Testis (tissue), 2 donors: ENCODE results near the gene CDK14.

ENCODE experiments used
- POLR2A ChIP-seq: fragments of 450-650 bp; IDR thresholded peaks from one replicate; pipeline ENCODE4 v1.6.1; 2017; ENCODE audit warnings: antibody characterized with exemption, mild to moderate bottlenecking, moderate library complexity
- TF ChIP-seq, protein P1 (sequence below), 3 experiments: fragments of 450-650 bp in 2 of 3; fragments of 200-600 bp in 1 of 3; sonication (generic) in 1 of 3; IDR thresholded peaks; one replicate each; pipeline ENCODE4 v1.5.1; 2016 to 2019; ENCODE audit warnings: antibody characterized with exemption in 3 of 3, mild to moderate bottlenecking in 2 of 3, moderate library complexity in 1 of 3

DNA sequence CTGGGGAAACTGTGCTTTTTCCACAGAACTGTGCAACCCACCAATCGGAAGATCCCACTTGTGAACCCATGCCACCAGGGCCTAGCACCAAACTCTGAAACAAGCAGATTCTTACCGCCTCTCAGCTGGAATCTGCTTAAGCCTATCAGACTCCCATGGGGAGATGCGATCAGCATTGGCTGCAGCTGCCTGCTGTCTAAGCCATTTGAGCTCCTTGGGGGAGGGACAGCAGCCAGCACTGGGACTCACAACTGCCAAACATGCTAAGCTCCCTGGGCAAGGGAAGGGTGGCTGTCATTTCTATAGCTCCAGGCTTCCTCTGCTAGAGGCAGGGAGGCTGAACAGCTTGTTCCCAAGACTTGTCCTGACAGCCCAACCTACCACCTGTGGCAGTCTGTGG is 283.8 kb downstream of the CDK14 start:
- no peak for TF ChIP-seq POLR2A
- TF ChIP-seq, protein P1, sequence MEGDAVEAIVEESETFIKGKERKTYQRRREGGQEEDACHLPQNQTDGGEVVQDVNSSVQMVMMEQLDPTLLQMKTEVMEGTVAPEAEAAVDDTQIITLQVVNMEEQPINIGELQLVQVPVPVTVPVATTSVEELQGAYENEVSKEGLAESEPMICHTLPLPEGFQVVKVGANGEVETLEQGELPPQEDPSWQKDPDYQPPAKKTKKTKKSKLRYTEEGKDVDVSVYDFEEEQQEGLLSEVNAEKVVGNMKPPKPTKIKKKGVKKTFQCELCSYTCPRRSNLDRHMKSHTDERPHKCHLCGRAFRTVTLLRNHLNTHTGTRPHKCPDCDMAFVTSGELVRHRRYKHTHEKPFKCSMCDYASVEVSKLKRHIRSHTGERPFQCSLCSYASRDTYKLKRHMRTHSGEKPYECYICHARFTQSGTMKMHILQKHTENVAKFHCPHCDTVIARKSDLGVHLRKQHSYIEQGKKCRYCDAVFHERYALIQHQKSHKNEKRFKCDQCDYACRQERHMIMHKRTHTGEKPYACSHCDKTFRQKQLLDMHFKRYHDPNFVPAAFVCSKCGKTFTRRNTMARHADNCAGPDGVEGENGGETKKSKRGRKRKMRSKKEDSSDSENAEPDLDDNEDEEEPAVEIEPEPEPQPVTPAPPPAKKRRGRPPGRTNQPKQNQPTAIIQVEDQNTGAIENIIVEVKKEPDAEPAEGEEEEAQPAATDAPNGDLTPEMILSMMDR (IDR thresholded peaks at IDR 0.05), result no peak
